ENCODE data around the gene NTSR2.
A peak's percentile ranks its signal among the peaks of the same experiment; 100 is the strongest.

Gene NTSR2

GRCh38 chr2:11699686-11700670 lies 30.0 kb upstream of the NTSR2 start:
- DNase-seq (ENCODE audit: low read depth in 2 of 2): no peak

GRCh38 chr2:11698009-11698922 lies 28.3 kb upstream of the NTSR2 start:
- DNase-seq (ENCODE audit: low read depth in 2 of 2): no peak

- DNase-seq (ENCODE audit: low read depth in 2 of 2): no peak
These were observed 27.3 kb upstream of the NTSR2 start for GRCh38 chr2:11697103-11697871.

GRCh38 chr2:11696736-11697102 lies 26.7 kb upstream of the NTSR2 start:
- DNase-seq (ENCODE audit: low read depth in 2 of 2): no peak

GRCh38 chr2:11695576-11695975 lies 25.6 kb upstream of the NTSR2 start:
- no peak for DNase-seq (ENCODE audit: low read depth in 2 of 2)

- DNase-seq (ENCODE audit: low read depth in 2 of 2): peak; percentile 35 to 52
These were observed 23.0 kb upstream of the NTSR2 start for GRCh38 chr2:11692966-11693521.

- no peak for DNase-seq (ENCODE audit: low read depth in 2 of 2)
These were observed 21.2 kb upstream of the NTSR2 start for GRCh38 chr2:11691076-11691660.

GRCh38 chr2:11688222-11689069 lies 18.5 kb upstream of the NTSR2 start:
- peak; percentile 78 to 84 for DNase-seq (ENCODE audit: low read depth in 2 of 2)

GRCh38 chr2:11687736-11688135 lies 17.7 kb upstream of the NTSR2 start:
- DNase-seq (ENCODE audit: low read depth in 2 of 2): no peak

- no peak for DNase-seq (ENCODE audit: low read depth in 2 of 2)
These were observed 16.0 kb upstream of the NTSR2 start for GRCh38 chr2:11685906-11686470.

- DNase-seq (ENCODE audit: low read depth in 2 of 2): no peak
These were observed 15.0 kb upstream of the NTSR2 start for GRCh38 chr2:11684894-11685460.

GRCh38 chr2:11683966-11684365 lies 14.0 kb upstream of the NTSR2 start:
- DNase-seq (ENCODE audit: low read depth in 2 of 2): no peak

- no peak for DNase-seq (ENCODE audit: low read depth in 2 of 2)
These were observed 13.5 kb upstream of the NTSR2 start for GRCh38 chr2:11683476-11683875.

- no peak for DNase-seq (ENCODE audit: low read depth in 2 of 2)
These were observed 12.6 kb upstream of the NTSR2 start for GRCh38 chr2:11682590-11682915.

GRCh38 chr2:11681722-11682589 lies 12.0 kb upstream of the NTSR2 start:
- DNase-seq (ENCODE audit: low read depth in 2 of 2): peak; percentile 47 to 73

GRCh38 chr2:11680901-11681721 lies 11.1 kb upstream of the NTSR2 start:
- DNase-seq (ENCODE audit: low read depth in 2 of 2): no peak

GRCh38 chr2:11680182-11680900 lies 10.3 kb upstream of the NTSR2 start:
- no peak for DNase-seq (ENCODE audit: low read depth in 2 of 2)

Measured in stimulated activated CD4-positive, alpha-beta T cell treated with anti-CD3 and anti-CD28 coated beads, Interleukin-4, amount 100 ng/mL, for 48 hours (primary cell).